ENCODE measurements around the gene CACNG3.

The CACNG3 gene

GRCh38 chr16:24409045-24409444 is 152.9 kb downstream of the CACNG3 start:
- no peak for DNase-seq

Measured in NCI-H446 (cell line).